ENCODE results near the gene FAAP100. TPM values are rescaled to one million over a fixed set of nuclear protein-coding genes. Genes with fewer than 3 reads are reported as not detected.

The FAAP100 gene
- total RNA-seq, 1 donor from 2014 or later = 13.6 TPM

- DNase-seq (ENCODE audit: low spot score) = no peak
- intact Hi-C loops (cut with DNase I) = no loop called here
Observed at GRCh38 chr17:81517339-81518112, 34.6 kb downstream of the FAAP100 start.

GRCh38 chr17:81517009-81517338, 35.2 kb downstream of the FAAP100 start:
- no peak for DNase-seq (ENCODE audit: low spot score)
- intact Hi-C loops (cut with DNase I) = no loop called here

GRCh38 chr17:81516439-81516838, 35.7 kb downstream of the FAAP100 start:
- intact Hi-C loops (cut with DNase I) = no loop called here
- DNase-seq (ENCODE audit: low spot score) = no peak

GRCh38 chr17:81515530-81516041, 36.6 kb downstream of the FAAP100 start:
- intact Hi-C loops (cut with DNase I) = loop anchor here (1.0 kb wide), 1 partner anchor 37 kb away; the partner anchor contains the start of gene FAAP100

GRCh38 chr17:81514739-81515529, 37.2 kb downstream of the FAAP100 start:
- DNase-seq (ENCODE audit: low spot score) = peak; percentile 92
- intact Hi-C loops (cut with DNase I) = loop anchor here (1.0 kb wide), 1 partner anchor 37 kb away; the partner anchor contains the start of gene FAAP100

More at GRCh38 chr17:81515530-81516041, 36.6 kb downstream of the FAAP100 start:
- DNase-seq (ENCODE audit: low spot score) = no peak

GRCh38 chr17:81514489-81514738, 37.7 kb downstream of the FAAP100 start:
- DNase-seq (ENCODE audit: low spot score) = no peak
- intact Hi-C loops (cut with DNase I) = no loop called here

- intact Hi-C loops (cut with DNase I) = loop anchor here (2.0 kb wide), 1 partner anchor 119 kb away; the partner anchor contains the start of gene BAHCC1
- no peak for DNase-seq (ENCODE audit: low spot score)
Observed at GRCh38 chr17:81513753-81514488, 38.2 kb downstream of the FAAP100 start.

- intact Hi-C loops (cut with DNase I) = loop anchor here (2.0 kb wide), 1 partner anchor 119 kb away; the partner anchor contains the start of gene BAHCC1
- DNase-seq (ENCODE audit: low spot score) = no peak
Observed at GRCh38 chr17:81513372-81513752, 38.8 kb downstream of the FAAP100 start.

GRCh38 chr17:81512562-81513371, 39.4 kb downstream of the FAAP100 start, which contains the start of gene ACTG1:
Gene ACTG1, minus strand, starts transcription at chr17:81512799. Its CDS starts 445 bp downstream, at chr17:81512354.
- intact Hi-C loops (cut with DNase I) = loop anchor here (2.0 kb wide), 1 partner anchor 118 kb away; the partner anchor contains the start of gene BAHCC1

GRCh38 chr17:81511804-81512561, 40.2 kb downstream of the FAAP100 start:
- intact Hi-C loops (cut with DNase I) = loop anchor here (2.0 kb wide), 1 partner anchor 117 kb away; the partner anchor contains the start of gene BAHCC1
- DNase-seq (ENCODE audit: low spot score) = no peak

More at GRCh38 chr17:81512562-81513371, 39.4 kb downstream of the FAAP100 start, which contains the start of gene ACTG1:
- DNase-seq (ENCODE audit: low spot score) = peak; percentile 97

- no peak for DNase-seq (ENCODE audit: low spot score)
- intact Hi-C loops (cut with DNase I) = no loop called here
Observed at GRCh38 chr17:81511554-81511803, 40.7 kb downstream of the FAAP100 start.

- no peak for DNase-seq (ENCODE audit: low spot score)
- intact Hi-C loops (cut with DNase I) = no loop called here
Observed at GRCh38 chr17:81510785-81511553, 41.2 kb downstream of the FAAP100 start.

- intact Hi-C loops (cut with DNase I) = no loop called here
- no peak for DNase-seq (ENCODE audit: low spot score)
Observed at GRCh38 chr17:81509972-81510784, 42.0 kb downstream of the FAAP100 start.

GRCh38 chr17:81509207-81509971, 42.8 kb downstream of the FAAP100 start:
- DNase-seq (ENCODE audit: low spot score) = no peak

GRCh38 chr17:81508639-81509206, 43.4 kb downstream of the FAAP100 start:
- intact Hi-C loops (cut with DNase I) = no loop called here
- no peak for DNase-seq (ENCODE audit: low spot score)

More at GRCh38 chr17:81509207-81509971, 42.8 kb downstream of the FAAP100 start:
- intact Hi-C loops (cut with DNase I) = no loop called here

- no peak for DNase-seq (ENCODE audit: low spot score)
- intact Hi-C loops (cut with DNase I) = no loop called here
Observed at GRCh38 chr17:81503619-81504018, 48.5 kb downstream of the FAAP100 start.
